Measurements from ENCODE around the gene LYPLA2. TPM values are rescaled to one million over a fixed set of nuclear protein-coding genes. Genes with fewer than 3 reads are reported as not detected.

LYPLA2 gene
- 21.9 TPM for total RNA-seq

DNA sequence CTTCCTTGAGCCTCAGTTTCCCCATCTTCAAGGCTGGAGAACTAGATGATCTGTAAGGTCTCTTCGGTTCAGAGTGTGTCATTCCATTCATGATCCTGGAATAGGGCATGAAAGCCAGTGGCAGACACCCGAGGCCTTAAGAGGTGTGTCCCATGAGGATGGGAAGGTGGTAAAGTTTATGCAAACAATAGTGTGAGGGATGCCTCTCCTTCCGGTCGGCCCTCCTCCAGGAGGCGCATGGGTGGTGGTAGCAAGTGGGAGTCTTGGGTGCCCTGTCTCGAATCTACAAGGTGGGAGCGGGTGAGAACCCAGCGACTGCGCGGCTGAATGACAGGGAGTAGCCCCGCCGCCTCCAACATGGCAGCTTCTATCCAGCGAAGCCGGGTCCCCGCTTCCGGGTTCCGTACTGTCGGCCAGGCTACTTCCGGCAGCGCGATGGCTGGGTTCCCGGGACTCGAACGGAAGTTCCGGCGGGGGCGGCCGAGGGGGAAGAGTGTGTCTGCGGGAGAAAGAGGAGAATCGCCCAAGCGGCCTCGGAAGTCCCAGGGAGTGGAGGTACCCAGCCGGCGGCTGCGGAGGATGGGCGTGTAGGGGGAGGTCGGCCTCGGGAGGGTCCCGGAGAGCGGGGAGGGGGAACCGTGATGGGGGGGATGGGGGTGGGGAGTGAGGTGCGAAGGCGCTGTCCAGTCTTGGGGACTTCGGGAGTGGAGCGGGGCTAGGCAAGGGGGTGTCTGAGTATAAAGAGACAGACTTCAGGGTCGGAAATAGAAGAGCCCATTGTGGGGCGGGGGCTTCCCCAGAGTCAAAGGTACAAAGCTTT lies at the start of gene LYPLA2:
LYPLA2 (plus strand) TSS at position 450 of the 820 bp plus-strand sequence. CDS start 1,538 bp downstream, outside the sequence.
- Histone ChIP-seq H3K36me3 (ENCODE audit: control insufficient read depth in 3 of 3, insufficient read depth in 3 of 3, low read length in 3 of 3) (peaks cover 16 to 31% (median 22%) of the 10 kb centered on the region in 3 donors), H3K9ac (ENCODE audit: low read depth in 1 of 3, low read length in 3 of 3) (peak within 1 kb of the TSS; percentile 88 to 91 (median 91)), H3K9me3 (ENCODE audit: control insufficient read depth in 3 of 3, low read length in 3 of 3) (no peaks in the 10 kb centered on the region), H3K27me3 (ENCODE audit: control insufficient read depth in 3 of 3, insufficient read depth in 3 of 3, low read length in 3 of 3) (no peaks in the 10 kb centered on the region), H3K4me3 (ENCODE audit: low read length in 3 of 3) (peak within 1 kb of the TSS; percentile 92 to 95 (median 93)), H3K4me1 (ENCODE audit: control insufficient read depth in 3 of 3, insufficient read depth in 3 of 3, low read length in 3 of 3) (peaks cover 28 to 39% (median 33%) of the 10 kb centered on the region in 3 donors), H3K27ac (ENCODE audit: low read depth, low read length) (peak within 1 kb of the TSS; percentile 54)

DNA sequence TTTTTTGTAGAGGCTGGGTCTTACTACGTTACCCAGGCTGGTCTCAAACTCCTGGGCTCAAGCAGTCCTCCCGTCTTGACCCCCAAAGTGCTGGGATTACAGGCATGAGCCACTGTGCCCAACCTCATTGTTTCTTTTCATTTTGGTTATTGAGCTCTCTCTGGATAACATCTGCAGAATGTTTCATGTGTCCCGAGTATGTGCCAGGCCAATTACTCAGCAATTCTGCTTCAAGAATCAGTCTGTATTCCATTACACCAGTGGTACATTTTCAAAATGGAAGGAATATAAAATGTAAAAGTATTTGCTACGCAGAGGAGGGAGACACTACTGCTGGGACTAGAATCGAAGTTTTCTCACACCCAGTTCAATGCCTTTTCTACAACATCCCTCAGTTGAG lies 49.3 kb upstream of the LYPLA2 start:
- H3K27me3 ChIP-seq (ENCODE audit: control insufficient read depth in 3 of 3, insufficient read depth in 3 of 3, low read length in 3 of 3): no peaks in the 10 kb centered on the region
- H3K9me3 ChIP-seq (ENCODE audit: control insufficient read depth in 3 of 3, low read length in 3 of 3): no peaks in the 10 kb centered on the region
- H3K27ac ChIP-seq (ENCODE audit: low read depth, low read length): no peak overlapping the region
- peaks cover 11 to 21% (median 19%) of the 10 kb centered on the region in 3 donors for H3K4me1 ChIP-seq (ENCODE audit: control insufficient read depth in 3 of 3, insufficient read depth in 3 of 3, low read length in 3 of 3)
- no peak overlapping the region for H3K9ac ChIP-seq (ENCODE audit: low read depth in 1 of 3, low read length in 3 of 3)
- no peak overlapping the region for H3K4me3 ChIP-seq (ENCODE audit: low read length in 3 of 3)
- no peaks in the 10 kb centered on the region for H3K36me3 ChIP-seq (ENCODE audit: control insufficient read depth in 3 of 3, insufficient read depth in 3 of 3, low read length in 3 of 3)

- Histone ChIP-seq H3K4me3 (ENCODE audit: low read length in 3 of 3) (peak overlapping the region; percentile 82 to 93 (median 86)), H3K27ac (ENCODE audit: low read depth, low read length) (peak overlapping the region; percentile 85), H3K27me3 (ENCODE audit: control insufficient read depth in 3 of 3, insufficient read depth in 3 of 3, low read length in 3 of 3) (no peaks in the 10 kb centered on the region), H3K4me1 (ENCODE audit: control insufficient read depth in 3 of 3, insufficient read depth in 3 of 3, low read length in 3 of 3) (peaks cover 11 to 29% (median 19%) of the 10 kb centered on the region in 3 donors), H3K9ac (ENCODE audit: low read depth in 1 of 3, low read length in 3 of 3) (peak overlapping the region; percentile 81 to 91 (median 89)), H3K36me3 (ENCODE audit: control insufficient read depth in 3 of 3, insufficient read depth in 3 of 3, low read length in 3 of 3) (no peaks in the 10 kb centered on the region), H3K9me3 (ENCODE audit: control insufficient read depth in 3 of 3, low read length in 3 of 3) (no peaks in the 10 kb centered on the region)
Observed at GRCh38 chr1:23742670-23743286, 48.2 kb upstream of the LYPLA2 start.

DNA sequence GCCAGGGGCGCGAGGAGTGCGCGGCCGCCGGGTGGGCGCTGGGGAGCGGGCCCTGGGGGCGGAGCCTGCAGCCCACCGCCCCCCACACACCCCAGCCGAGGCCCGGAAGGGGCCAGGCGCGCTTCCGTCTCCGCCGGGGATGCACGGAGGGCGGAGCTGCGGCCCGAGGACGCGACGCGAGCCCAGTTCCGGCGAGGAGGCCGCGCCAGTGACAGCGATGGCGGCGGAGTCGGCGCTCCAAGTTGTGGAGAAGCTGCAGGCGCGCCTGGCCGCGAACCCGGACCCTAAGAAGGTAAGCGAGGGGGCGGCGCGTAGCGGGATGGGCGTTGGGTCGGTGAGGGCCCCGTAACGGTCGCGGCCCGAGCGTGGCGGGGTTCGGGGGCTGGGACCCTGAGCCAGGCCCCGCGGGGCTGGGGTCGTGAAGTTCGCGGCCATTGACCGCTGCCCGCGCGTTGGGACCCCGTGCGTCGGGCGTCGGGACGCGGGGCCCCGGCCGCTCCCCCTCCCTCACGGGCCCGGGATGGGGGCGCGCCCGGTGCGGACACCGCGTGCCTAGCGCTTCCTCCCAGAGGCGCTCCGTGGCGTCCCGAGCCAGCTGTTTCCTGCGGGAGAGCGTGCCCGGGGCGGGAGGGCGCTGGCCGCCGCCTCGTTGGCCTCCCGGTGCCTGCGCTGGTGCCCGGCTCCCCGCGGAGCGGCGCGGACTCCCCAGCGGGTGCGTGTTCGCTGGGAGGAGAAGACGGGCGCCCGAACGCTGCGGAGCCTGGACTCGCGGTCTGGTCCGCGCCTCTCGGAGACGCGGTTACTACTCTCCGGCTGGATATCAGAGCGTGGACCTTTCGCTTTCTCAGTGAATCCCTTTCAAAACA lies 47.4 kb upstream of the LYPLA2 start, which contains the start of gene ELOA:
ELOA (plus strand) TSS at position 185 of the 866 bp plus-strand sequence; CDS start at position 218, 33 bp downstream.
- Histone ChIP-seq H3K9ac (ENCODE audit: low read depth in 1 of 3, low read length in 3 of 3) (peak within 1 kb of the TSS; percentile 84 to 91 (median 89)), H3K36me3 (ENCODE audit: control insufficient read depth in 3 of 3, insufficient read depth in 3 of 3, low read length in 3 of 3) (no peaks in the 10 kb centered on the region), H3K9me3 (ENCODE audit: control insufficient read depth in 3 of 3, low read length in 3 of 3) (no peaks in the 10 kb centered on the region), H3K4me1 (ENCODE audit: control insufficient read depth in 3 of 3, insufficient read depth in 3 of 3, low read length in 3 of 3) (peaks cover 11 to 35% (median 24%) of the 10 kb centered on the region in 3 donors), H3K27ac (ENCODE audit: low read depth, low read length) (peak within 1 kb of the TSS; percentile 85), H3K27me3 (ENCODE audit: control insufficient read depth in 3 of 3, insufficient read depth in 3 of 3, low read length in 3 of 3) (no peaks in the 10 kb centered on the region), H3K4me3 (ENCODE audit: low read length in 3 of 3) (peak within 1 kb of the TSS; percentile 82 to 93 (median 86))

DNA sequence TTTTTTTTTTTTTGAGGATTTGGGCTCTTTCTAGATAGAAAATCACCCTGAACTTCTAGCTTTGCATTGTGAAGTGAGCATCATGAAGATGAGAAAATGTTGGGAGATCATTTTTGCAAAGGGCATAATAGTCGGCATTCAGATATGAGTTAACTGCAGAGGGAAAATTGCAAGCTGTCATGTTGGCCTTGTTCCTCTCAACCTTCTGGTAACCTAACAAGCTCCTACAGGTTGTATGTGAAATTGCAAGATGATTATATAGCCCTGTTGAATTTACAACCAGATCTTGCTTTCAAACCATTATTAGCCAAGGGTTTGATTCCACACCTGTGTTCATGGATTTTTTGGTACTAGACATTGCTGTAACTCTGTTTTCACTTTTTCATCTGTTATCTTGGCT lies 45.4 kb upstream of the LYPLA2 start:
- H3K4me1 ChIP-seq (ENCODE audit: control insufficient read depth in 3 of 3, insufficient read depth in 3 of 3, low read length in 3 of 3): peaks cover 11 to 37% (median 26%) of the 10 kb centered on the region in 3 donors
- no peak overlapping the region for H3K9ac ChIP-seq (ENCODE audit: low read depth in 1 of 3, low read length in 3 of 3)
- peaks cover 0 to 9% (median under 1%) of the 10 kb centered on the region in 3 donors for H3K36me3 ChIP-seq (ENCODE audit: control insufficient read depth in 3 of 3, insufficient read depth in 3 of 3, low read length in 3 of 3)
- H3K27ac ChIP-seq (ENCODE audit: low read depth, low read length): no peak overlapping the region
- H3K4me3 ChIP-seq (ENCODE audit: low read length in 3 of 3): no peak overlapping the region
- no peaks in the 10 kb centered on the region for H3K9me3 ChIP-seq (ENCODE audit: control insufficient read depth in 3 of 3, low read length in 3 of 3)
- no peaks in the 10 kb centered on the region for H3K27me3 ChIP-seq (ENCODE audit: control insufficient read depth in 3 of 3, insufficient read depth in 3 of 3, low read length in 3 of 3)

GRCh38 chr1:23748016-23748415 lies 42.9 kb upstream of the LYPLA2 start:
- Histone ChIP-seq H3K27me3 (ENCODE audit: control insufficient read depth in 3 of 3, insufficient read depth in 3 of 3, low read length in 3 of 3) (no peaks in the 10 kb centered on the region), H3K4me3 (ENCODE audit: low read length in 3 of 3) (no peak overlapping the region), H3K9ac (ENCODE audit: low read depth in 1 of 3, low read length in 3 of 3) (no peak overlapping the region), H3K27ac (ENCODE audit: low read depth, low read length) (no peak overlapping the region), H3K36me3 (ENCODE audit: control insufficient read depth in 3 of 3, insufficient read depth in 3 of 3, low read length in 3 of 3) (peaks cover 23 to 34% (median 25%) of the 10 kb centered on the region in 3 donors), H3K4me1 (ENCODE audit: control insufficient read depth in 3 of 3, insufficient read depth in 3 of 3, low read length in 3 of 3) (peaks cover 11 to 32% (median 21%) of the 10 kb centered on the region in 3 donors), H3K9me3 (ENCODE audit: control insufficient read depth in 3 of 3, low read length in 3 of 3) (no peaks in the 10 kb centered on the region)

- no peak overlapping the region for H3K9ac ChIP-seq (ENCODE audit: low read depth in 1 of 3, low read length in 3 of 3)
- H3K36me3 ChIP-seq (ENCODE audit: control insufficient read depth in 3 of 3, insufficient read depth in 3 of 3, low read length in 3 of 3): peaks cover 55 to 66% (median 57%) of the 10 kb centered on the region in 3 donors
- peaks cover 0 to 16% (median 7%) of the 10 kb centered on the region in 3 donors for H3K4me1 ChIP-seq (ENCODE audit: control insufficient read depth in 3 of 3, insufficient read depth in 3 of 3, low read length in 3 of 3)
- no peak overlapping the region for H3K27ac ChIP-seq (ENCODE audit: low read depth, low read length)
- no peaks in the 10 kb centered on the region for H3K9me3 ChIP-seq (ENCODE audit: control insufficient read depth in 3 of 3, low read length in 3 of 3)
- no peaks in the 10 kb centered on the region for H3K27me3 ChIP-seq (ENCODE audit: control insufficient read depth in 3 of 3, insufficient read depth in 3 of 3, low read length in 3 of 3)
- H3K4me3 ChIP-seq (ENCODE audit: low read length in 3 of 3): no peak overlapping the region
Observed at GRCh38 chr1:23751050-23751814, 39.7 kb upstream of the LYPLA2 start.

- H3K36me3 ChIP-seq (ENCODE audit: control insufficient read depth in 3 of 3, insufficient read depth in 3 of 3, low read length in 3 of 3): peaks cover 60 to 72% (median 63%) of the 10 kb centered on the region in 3 donors
- H3K4me1 ChIP-seq (ENCODE audit: control insufficient read depth in 3 of 3, insufficient read depth in 3 of 3, low read length in 3 of 3): peaks cover 0 to 18% (median 7%) of the 10 kb centered on the region in 3 donors
- H3K4me3 ChIP-seq (ENCODE audit: low read length in 3 of 3): no peak overlapping the region
- H3K27me3 ChIP-seq (ENCODE audit: control insufficient read depth in 3 of 3, insufficient read depth in 3 of 3, low read length in 3 of 3): no peaks in the 10 kb centered on the region
- H3K9me3 ChIP-seq (ENCODE audit: control insufficient read depth in 3 of 3, low read length in 3 of 3): no peaks in the 10 kb centered on the region
- no peak overlapping the region for H3K27ac ChIP-seq (ENCODE audit: low read depth, low read length)
- H3K9ac ChIP-seq (ENCODE audit: low read depth in 1 of 3, low read length in 3 of 3): no peak overlapping the region
Observed at GRCh38 chr1:23751815-23752200, 39.1 kb upstream of the LYPLA2 start.

- no peak overlapping the region for H3K4me3 ChIP-seq (ENCODE audit: low read length in 3 of 3)
- no peak overlapping the region for H3K27ac ChIP-seq (ENCODE audit: low read depth, low read length)
- H3K36me3 ChIP-seq (ENCODE audit: control insufficient read depth in 3 of 3, insufficient read depth in 3 of 3, low read length in 3 of 3): peaks cover 66 to 76% (median 68%) of the 10 kb centered on the region in 3 donors
- H3K9me3 ChIP-seq (ENCODE audit: control insufficient read depth in 3 of 3, low read length in 3 of 3): no peaks in the 10 kb centered on the region
- H3K4me1 ChIP-seq (ENCODE audit: control insufficient read depth in 3 of 3, insufficient read depth in 3 of 3, low read length in 3 of 3): peaks cover 3 to 10% (median 6%) of the 10 kb centered on the region in 3 donors
- no peak overlapping the region for H3K9ac ChIP-seq (ENCODE audit: low read depth in 1 of 3, low read length in 3 of 3)
- H3K27me3 ChIP-seq (ENCODE audit: control insufficient read depth in 3 of 3, insufficient read depth in 3 of 3, low read length in 3 of 3): no peaks in the 10 kb centered on the region
Observed at GRCh38 chr1:23752909-23753308, 38.0 kb upstream of the LYPLA2 start.
